Activated CD8-positive, alpha-beta memory T cell treated with anti-CD3 and anti-CD28 coated beads for 4 hours (primary cell): ENCODE results near the gene ACOT13.
"Not testable (repeated sequence)": the region's sequence is repeated elsewhere in the genome, so short reads cannot be mapped to it uniquely, and the experiment has no call there.

Experiments
- DNase-seq, 2 donors: peaks; one replicate each; pipeline ENCODE4 v3.0.0-alpha.2; 2020; ENCODE audit warnings: low read depth in 2 of 2

Gene ACOT13

GRCh38 chr6:24730653-24731052 lies 63.8 kb downstream of the ACOT13 start:
- not testable (repeated sequence) for DNase-seq

- DNase-seq, result not testable (repeated sequence)
Measured at GRCh38 chr6:24731456-24732134, 64.7 kb downstream of the ACOT13 start.

- no peak for DNase-seq
Measured at GRCh38 chr6:24734166-24734565, 67.3 kb downstream of the ACOT13 start.

GRCh38 chr6:24734710-24735109 lies 67.8 kb downstream of the ACOT13 start:
- not testable (repeated sequence) for DNase-seq

GRCh38 chr6:24738741-24739140 lies 71.9 kb downstream of the ACOT13 start:
- no peak for DNase-seq

GRCh38 chr6:24740861-24741260 lies 74.0 kb downstream of the ACOT13 start:
- no peak for DNase-seq

- no peak for DNase-seq
Measured at GRCh38 chr6:24742216-24742738, 75.4 kb downstream of the ACOT13 start.

GRCh38 chr6:24743265-24743943 lies 76.5 kb downstream of the ACOT13 start:
- DNase-seq, result no peak

- DNase-seq, result no peak
Measured at GRCh38 chr6:24743944-24744335, 77.1 kb downstream of the ACOT13 start.

- no peak for DNase-seq
Measured at GRCh38 chr6:24744911-24745310, 78.0 kb downstream of the ACOT13 start.

- no peak for DNase-seq
Measured at GRCh38 chr6:24749297-24749696, 82.4 kb downstream of the ACOT13 start.

- DNase-seq, result not testable (repeated sequence)
Measured at GRCh38 chr6:24750878-24751277, 84.0 kb downstream of the ACOT13 start.

GRCh38 chr6:24752503-24752902 lies 85.6 kb downstream of the ACOT13 start:
- no peak for DNase-seq

- no peak for DNase-seq
Measured at GRCh38 chr6:24752917-24753492, 86.1 kb downstream of the ACOT13 start.

GRCh38 chr6:24753545-24753944 lies 86.7 kb downstream of the ACOT13 start:
- no peak for DNase-seq

GRCh38 chr6:24754378-24754777 lies 87.5 kb downstream of the ACOT13 start:
- DNase-seq, result not testable (repeated sequence)
